HG02759 (cell line): ENCODE data around the gene EXOG.

ENCODE experiments used
- ATAC-seq: cut with Tn5 transposase; IDR thresholded peaks from one replicate; pipeline ENCODE4 v1.9.1; 2021; ENCODE audit warnings: mild to moderate bottlenecking, moderate library complexity; ENCODE audit not compliant: unreplicated experiment

EXOG gene, protein sequence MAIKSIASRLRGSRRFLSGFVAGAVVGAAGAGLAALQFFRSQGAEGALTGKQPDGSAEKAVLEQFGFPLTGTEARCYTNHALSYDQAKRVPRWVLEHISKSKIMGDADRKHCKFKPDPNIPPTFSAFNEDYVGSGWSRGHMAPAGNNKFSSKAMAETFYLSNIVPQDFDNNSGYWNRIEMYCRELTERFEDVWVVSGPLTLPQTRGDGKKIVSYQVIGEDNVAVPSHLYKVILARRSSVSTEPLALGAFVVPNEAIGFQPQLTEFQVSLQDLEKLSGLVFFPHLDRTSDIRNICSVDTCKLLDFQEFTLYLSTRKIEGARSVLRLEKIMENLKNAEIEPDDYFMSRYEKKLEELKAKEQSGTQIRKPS

DNA sequence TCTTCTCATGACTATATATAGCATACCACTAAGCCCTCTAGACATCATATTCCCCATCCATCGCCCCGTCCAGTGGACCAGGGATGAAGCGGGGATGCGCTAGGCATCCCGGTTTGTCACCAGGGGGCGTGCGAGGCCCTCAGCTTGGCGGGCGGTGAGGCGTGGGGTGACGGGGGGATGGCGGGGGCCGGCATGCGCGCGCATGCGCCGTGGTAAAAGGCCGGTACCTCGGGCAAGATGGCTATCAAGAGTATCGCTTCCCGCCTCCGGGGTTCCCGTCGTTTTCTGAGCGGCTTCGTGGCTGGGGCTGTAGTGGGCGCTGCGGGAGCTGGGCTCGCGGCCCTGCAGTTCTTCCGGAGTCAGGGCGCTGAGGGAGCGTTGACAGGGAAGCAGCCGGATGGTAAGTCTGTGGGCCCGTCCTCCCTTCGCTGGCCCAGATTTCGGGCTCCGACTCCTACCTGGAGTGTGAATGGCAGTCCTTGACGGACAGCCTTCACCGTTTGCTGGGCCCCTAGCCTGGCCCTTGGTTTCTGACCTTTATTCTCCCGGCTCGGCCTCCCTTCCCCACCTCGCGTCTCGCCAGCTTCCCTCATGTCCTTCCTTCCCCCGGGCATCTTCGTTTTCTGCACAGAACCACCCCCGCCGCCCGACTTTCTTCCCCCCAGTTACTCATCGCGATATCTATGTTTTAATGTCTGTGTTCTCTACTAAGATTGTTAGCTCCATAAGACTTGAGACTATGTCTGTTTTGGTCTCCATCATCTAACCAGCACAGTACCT is at the start of gene EXOG:
Gene EXOG (plus strand): TSS at position 210 of the 780 bp plus-strand sequence. CDS start 28 bp downstream, at position 238.
- ATAC-seq = peak; percentile 92

DNA sequence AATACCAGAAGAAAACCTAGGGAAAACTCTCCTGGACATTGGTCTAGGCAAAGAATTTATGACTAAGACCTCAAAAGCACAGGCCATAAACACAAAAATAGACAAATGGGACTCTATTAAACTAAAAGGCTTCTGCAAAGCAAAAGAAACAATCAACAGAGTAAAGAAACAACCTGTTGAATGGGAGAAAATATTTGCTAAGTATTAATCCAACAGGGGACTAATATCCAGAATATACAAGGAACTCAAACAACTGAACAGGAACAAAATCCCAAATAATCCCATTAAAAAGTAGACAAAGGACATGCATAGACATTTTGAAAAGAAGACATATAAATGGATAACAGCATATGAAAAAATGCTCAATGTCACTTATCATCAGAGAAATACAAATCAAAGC is 49.3 kb upstream of the EXOG start:
- no peak for ATAC-seq

DNA sequence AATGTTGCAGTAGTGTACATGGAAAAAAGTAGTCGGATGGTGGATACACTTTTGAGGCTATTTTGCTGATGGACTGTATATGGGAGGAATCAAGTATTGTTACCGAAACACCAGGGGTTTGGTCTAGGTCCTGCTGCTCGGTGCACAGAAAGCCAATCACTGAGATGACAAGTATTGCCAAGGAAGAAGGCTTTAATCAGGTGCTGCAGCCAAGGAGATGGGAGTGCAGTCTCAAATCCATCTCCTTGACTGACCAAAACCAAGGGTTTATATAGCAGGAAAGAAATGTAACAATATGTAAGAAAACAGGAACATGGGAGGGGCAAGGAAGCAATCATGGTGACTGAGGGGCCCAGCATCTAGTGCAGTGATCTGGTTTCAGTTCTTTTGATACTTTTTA is 45.3 kb upstream of the EXOG start:
- no peak for ATAC-seq

DNA sequence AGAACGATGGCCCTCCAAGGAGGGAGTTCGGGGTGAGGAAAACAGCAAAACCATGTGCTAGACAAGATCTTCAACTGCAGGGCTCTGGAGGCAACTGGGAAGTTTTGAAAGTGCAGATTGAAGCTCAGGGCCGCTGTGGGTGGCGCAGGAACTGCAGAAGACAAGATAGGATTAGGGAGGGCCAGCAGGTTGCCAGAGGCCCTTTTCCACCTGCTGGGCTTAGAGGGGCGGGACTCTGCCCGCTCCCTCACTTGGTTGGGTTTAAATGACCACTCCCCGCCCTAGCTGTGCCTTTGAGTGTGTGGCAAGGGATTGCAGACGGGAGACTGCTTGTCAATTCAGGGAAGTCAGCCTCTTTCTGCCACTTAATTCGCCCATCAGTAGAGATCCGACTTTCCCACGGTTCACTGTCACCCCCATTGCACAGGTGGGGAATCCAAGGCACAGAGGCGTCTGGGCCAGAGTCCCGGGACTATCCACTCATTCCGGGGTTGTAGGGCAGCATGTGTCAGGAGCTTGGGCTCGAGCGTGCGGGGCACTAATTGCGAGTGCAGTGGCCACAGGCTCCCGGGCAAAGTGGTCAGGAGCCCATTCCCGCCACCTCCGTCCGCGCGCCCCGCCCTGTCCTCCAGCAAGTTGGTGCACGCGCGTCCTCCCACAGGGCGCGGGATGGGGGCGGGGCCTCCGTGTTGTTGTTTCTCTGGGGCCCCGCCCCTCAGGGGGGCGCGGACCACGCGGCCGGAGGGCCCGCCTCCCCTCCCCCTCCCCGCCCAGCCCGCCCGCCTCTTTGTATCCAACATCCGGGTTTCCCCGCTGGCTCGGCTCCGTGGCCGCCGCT is 42.8 kb upstream of the EXOG start, which contains the start of gene ACVR2B:
Gene ACVR2B (plus strand): TSS at position 816 of the 838 bp plus-strand sequence. CDS start 433 bp downstream, outside the sequence.
- ATAC-seq = peak; percentile 65

DNA sequence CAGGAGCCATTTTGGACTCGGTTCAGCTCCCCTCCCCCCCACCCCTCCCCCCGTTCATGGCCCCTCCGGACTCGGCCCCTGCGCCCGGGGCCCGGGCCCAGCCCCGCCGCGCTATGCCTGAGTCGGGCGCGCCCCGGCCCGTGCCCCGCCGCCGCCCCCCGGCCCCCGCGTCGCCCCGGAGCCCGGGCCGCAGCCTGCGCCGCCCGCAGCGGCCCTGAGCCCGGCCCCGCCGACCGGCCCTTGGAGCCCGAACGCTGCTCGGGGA is 42.3 kb upstream of the EXOG start:
- ATAC-seq = peak; percentile 23

DNA sequence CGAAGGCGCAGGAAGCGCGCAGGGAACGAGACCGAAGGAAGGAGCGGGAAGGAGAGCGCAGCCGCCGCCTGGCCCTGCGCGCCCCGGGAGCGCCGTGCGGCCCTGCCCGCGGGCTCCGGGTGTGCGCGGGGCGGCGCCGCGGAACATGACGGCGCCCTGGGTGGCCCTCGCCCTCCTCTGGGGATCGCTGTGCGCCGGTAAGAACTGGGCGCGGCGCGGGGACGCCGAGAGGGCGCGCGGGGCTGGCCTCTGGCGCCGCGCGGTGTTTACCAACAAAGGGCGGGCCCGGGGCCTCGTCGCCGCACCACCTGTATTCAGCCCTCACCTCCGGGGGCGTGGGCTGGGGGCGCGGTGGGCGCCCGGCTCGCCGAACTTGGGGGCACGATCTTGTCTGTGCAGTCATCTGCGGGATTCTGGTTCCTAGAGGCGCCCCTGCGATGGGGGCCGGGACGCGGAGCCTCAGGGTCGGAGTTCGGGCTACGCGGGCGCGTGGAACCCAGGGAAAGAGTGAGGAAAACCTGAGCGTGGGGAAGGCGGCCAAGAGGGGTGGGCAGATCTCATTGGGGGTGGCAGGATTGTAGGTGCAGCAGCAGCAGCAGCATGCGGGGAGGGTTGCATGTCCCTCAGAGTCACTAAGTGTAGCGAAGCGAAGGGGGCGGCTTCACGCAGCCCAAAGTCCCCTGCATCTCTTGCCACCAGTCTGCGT is 41.8 kb upstream of the EXOG start:
- peak; percentile 45 for ATAC-seq

DNA sequence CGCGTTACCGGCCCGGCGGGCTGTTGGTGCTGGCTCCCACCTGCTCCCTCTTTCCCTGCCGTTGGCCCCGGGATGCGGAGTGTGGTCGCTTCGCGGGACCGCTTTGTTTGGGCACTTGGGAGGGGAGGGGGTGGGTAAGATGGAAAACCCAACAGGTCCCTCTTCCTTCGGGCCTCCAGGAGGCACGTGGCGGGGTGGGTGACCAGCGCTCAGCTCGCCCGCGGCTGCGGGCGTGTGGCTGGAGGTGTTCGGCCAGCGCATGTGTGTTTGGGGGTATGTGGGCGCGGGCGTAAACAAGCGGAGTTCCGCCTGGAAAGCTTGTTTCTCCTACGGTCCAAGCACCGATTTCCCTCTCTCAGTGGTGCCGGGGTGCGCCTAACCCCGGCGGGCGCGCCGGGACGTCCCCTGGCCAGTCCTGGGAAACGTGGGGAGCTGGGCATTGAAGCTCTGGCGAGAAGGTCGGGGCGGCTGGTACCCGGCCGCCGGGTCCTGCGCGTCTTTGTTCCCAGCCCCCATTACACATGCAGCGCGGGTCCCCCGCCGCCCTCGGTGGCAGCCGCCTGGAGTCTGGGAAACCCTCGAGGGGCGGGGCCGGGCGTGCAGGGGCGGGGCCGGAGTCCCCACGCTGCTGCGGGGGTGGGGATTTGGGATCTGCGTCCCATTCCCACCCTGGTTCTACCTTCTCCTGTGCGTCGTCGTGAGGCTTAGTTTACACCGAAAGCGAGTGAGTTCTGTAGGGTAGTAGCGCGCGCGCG is 41.1 kb upstream of the EXOG start:
- ATAC-seq = peak; percentile 37

DNA sequence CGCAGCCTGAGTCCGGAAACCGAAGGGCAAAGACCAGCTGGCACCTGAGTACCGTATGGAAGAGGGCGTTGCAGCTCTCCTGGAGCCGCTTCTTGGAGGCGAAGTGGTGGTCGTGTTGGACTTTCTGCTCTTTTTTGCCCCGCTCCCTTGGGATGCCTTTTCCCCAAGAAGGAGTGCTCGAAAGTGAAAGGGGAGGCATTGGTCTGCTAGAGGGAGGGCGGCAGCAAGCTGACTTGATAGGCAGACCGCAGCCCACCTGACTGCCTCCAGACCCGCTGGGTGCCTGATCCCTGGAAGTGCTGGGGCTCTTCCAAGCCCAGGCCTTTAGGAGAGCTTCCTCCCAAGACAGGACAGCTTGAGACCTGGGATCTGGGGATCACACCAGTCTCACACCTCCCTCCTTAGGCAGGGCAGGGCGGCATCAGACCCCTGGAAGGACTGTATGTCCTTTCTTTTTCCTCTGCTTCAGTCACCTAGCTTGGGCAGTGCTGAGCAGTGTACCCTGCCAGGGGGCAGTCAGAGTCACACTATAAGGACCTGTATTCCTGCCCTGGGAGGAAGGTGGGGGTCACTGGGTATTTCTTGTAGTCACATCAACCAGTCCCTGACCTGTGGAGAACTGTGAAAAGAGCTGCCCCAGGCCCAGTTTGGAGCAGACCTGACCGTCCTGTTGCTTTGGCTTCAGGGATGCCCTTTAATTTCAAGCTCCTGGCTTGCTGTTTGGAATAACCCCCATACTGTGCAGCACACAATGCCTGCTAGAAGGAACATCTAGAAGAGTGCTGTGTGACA is 40.3 kb upstream of the EXOG start:
- ATAC-seq = peak; percentile 13

DNA sequence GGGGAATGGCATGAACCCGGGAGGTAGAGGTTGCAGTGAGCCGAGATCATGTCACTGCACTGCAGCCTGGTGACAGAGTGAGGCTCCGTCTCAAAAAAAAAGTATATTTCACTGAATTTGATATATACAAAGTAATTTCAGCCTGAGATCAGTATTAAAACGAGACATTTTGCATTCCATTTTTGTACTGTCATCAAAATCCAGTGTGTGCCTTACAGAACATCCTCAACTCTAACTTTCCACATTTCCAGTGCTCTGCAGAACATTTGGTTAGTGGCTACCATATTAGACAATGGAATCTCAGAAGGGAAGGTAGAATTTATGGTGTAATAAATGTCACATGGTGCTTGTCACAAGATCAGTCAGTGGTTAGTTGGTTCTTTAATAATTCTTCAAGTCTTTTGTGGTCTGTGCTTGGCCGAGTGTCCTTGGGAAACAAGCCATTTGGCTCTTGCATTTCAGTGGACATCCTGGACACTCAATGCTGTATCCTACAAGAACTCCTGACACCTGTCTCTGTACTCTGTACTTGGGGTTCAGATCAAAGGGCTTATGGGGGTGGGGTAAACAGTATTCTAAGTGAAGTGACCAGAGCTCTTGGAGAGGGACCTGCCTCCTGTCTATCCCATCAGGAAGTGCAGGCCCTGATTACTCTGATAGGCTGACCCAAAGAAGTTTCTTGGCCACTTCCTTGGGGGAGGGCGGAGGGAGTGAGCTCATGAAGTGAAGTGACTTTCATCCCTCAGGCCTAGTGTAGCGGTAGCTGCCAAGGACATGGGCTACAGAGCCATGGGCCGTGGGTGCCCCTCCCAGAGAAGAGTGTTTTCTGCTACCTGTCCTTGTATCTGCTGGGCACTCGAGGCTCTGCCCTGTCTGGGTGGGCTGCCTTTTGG is 38.8 kb upstream of the EXOG start:
- ATAC-seq = no peak

DNA sequence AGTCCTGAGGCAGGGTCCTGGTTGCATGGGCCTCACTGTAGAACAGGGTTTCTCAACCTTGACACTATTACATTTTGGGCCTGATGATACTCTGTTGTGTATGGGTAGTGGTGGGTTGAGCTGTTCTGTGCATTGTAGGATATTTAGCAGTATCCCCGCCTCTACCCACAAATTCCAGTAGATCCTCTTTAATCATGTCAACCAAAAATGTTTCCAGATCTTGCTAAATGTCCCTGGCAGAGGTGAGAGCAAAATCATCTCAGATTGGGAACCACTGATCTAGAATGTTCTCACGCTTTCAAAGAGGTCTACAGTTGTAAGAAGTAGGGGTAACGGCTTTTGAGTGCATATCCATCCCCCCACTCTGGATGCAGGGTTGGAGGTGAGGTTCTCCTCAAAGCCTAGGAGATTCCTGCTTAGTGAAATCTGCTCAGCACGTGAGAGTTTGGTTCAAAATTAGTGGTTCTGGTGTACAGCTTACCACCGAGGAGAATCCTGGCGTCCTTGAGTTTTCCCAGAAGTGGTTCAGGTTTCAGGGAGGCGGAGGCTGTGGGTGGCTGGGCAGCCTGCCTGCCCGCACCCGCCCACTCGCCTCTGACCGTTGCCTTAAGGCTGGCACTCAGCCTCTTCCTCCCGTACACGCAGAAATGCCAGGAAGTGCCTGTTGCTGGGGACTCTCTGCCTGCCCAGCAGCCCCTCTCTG is 37.2 kb upstream of the EXOG start:
- no peak for ATAC-seq

DNA sequence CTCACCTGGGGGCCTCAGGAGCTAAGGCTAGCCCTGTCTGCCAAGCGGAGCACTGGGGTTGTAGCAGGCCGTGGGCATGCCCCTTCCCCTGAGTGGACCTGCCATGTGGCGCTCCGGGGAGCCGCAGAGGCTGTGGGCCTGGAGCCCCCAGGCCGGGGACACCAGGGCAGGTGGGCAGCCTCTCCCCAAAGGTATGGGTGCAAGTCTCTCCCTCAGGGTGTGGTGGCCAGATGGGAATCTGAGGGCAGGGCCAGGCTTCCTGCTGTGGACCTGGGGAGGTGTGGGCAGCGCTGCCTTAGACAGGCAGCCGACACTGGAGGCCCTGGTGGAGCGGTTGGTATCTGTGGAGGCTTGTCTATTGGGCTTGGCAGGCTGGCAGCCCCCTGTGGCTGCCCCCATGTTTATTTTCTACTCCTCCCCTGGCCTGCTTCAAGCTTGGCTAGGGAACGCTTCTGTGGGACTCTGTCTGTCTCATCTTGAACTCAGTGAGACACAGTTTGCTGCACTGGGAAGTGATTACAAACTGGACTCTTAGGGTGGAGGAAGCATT is 36.6 kb upstream of the EXOG start:
- no peak for ATAC-seq

DNA sequence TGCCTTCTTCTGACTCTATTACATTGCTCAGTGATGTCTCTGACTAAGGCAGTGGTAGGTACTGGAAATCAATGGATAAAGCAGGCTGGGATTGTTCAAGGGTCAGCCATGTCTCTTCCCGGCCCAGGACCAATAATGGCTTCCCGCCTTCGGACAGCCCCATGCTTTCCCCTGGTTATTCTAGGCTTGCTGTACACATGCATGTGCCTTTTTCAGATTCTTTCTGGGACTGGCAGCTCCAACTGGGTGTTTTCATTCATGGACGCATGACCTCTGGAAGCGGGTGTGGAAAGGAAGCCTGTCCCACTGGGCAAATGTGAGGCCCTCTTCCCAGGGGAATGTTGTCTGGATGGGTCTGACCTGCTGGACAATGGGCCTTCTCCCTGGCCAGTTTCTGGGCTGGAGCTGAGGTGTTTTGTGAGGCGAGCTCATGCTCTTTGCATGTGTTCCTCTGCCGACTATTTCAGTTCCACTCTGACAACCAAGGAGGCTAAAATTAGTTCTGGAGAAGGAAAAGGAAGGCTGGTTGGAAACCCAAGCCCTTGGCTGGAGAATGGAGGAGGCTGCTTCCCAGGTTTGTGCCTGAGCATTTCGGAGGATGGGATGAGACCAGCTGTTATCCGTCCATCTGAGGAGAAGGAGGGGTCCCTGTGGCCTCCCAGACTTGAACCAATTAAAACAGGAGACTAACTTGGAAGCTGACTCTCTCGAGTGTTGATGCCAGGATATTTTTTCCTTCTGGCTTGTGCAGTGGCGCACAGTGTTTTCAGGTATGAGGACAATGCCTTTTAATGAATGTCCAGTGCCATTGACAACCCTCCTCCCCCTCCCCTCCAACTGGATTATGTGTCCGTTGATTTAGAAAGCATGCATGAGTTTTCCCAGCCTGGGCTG is 35.5 kb upstream of the EXOG start:
- ATAC-seq = no peak

DNA sequence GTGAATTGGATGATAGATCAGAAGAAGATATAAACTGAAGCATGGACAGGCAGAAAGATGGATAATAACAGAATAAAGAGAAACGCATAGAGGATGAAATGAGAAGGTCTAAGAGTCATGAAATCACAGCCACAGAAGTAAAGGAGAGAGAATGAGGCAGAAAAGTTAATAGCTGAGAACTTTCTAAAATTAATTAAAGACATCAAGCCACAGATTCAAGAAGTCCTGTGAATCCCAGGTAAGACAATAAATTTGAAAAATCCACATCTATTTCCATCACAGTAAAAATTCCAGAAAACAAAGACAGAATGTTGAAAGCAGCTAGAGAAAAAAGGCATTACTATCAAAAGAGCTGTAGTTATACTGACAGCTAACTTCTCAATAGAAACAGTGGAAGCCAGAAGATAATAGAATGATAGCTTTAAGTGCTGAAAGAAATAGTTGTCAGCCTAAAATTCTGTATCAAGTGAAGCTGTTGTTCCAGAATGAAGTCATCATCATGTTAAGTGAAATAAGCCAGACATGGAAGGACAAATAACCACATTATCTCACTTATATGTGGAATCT is 30.5 kb upstream of the EXOG start:
- no peak for ATAC-seq

DNA sequence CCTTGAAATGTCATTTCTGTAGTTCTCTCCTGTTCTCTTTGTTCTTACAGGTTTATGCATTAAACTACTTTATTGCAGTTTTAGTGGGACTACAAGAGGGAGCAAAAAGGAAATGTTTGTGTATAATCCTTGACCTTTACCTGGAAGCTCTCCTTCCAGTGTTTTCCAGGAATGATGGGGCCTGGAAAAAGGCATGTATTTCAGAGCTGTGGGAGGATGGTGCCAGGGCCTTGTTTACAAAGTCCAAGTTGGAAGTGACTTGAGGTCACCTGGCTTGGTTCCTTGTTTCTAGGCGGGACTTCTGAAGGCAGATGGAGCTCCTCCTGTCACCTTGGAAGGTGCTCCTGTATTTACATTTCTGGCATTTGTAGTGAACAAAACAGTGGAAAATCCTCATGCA is 27.4 kb upstream of the EXOG start:
- ATAC-seq = no peak

DNA sequence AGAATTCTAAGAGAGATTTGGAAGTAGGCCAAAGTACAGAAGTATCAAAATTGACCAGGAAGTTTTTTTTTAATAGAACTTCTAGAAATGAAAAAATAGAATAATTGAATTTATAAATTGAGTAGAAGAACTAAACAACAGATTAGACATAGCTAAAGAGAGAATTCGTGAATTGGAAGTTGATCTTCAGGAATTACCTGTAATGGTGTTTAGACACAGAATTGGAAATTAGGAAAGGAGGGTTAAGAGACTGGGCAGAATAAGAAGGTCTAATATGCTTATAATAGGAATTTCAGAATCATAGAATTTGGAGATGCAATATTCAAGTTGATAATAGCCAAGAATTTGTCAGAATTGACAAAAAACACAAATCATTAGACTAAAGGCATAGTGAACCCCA is 26.3 kb upstream of the EXOG start:
- no peak for ATAC-seq

DNA sequence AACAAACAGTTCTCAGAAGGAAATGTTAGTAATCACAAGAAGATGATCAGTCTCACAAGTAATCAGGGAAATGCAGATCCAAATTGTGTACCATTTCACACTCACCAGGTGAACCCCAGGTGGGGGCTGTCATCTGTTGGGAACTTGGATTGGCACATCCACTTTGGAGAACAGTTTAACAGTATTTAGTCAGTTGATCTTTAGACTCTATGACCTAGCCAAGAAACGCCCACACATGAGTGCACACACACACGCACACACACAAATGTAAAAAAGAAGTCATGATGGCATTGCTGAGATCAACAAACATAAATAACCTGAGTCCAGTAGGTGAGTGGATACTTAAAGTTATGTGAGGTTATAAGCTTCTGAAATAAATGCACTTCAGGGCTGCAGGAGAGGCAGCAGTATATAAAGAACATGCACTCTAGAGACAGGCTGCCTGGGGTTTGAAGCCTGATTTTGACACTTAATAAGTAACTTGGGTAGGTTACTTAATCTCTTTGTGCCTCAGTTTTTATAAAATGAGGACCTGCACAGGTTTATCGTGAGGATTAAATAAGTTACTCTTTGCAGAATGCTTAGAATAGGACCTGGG is 24.8 kb upstream of the EXOG start:
- no peak for ATAC-seq
